Endothelial cell (in vitro differentiated cells): ENCODE data around the gene ZNF335. TPM values are rescaled to one million over a fixed set of nuclear protein-coding genes. Genes with fewer than 3 reads are reported as not detected.

Experiments used
- DNase-seq: peaks from one replicate; pipeline ENCODE4 v3.0.0; 2021; ENCODE audit warnings: low spot score
- H3K27ac Mint-ChIP-seq: one replicate; pipeline ENCODE4 v1.8.0; 2021; ENCODE audit warnings: mixed read lengths, inconsistent platforms; ENCODE audit not compliant: unreplicated experiment
- H3K27me3 Mint-ChIP-seq: one replicate; pipeline ENCODE4 v1.8.0; 2021; ENCODE audit warnings: mild to moderate bottlenecking, moderate library complexity, mixed read lengths, inconsistent platforms; ENCODE audit not compliant: unreplicated experiment
- H3K36me3 Mint-ChIP-seq: one replicate; pipeline ENCODE4 v1.8.0; 2021; ENCODE audit warnings: mild to moderate bottlenecking, low read depth, mixed read lengths, inconsistent platforms; ENCODE audit not compliant: unreplicated experiment
- H3K4me1 Mint-ChIP-seq: one replicate; pipeline ENCODE4 v1.8.0; 2021; ENCODE audit warnings: mild to moderate bottlenecking, mixed read lengths, inconsistent platforms; ENCODE audit not compliant: unreplicated experiment
- H3K4me3 Mint-ChIP-seq: one replicate; pipeline ENCODE4 v1.8.0; 2021; ENCODE audit warnings: mild to moderate bottlenecking, mixed read lengths, inconsistent platforms; ENCODE audit not compliant: unreplicated experiment
- H3K9me3 Mint-ChIP-seq: one replicate; pipeline ENCODE4 v1.8.0; 2021; ENCODE audit warnings: mixed read lengths, inconsistent platforms; ENCODE audit not compliant: unreplicated experiment
- total RNA-seq: library from RNA; stranded (reverse); fragmentation: NEBNext Ultra II Directional; extraction: Animal tissue kit (Norgen Biotek cat#: 25700); gene quantifications from one replicate; pipeline ENCODE4 v1.2.1, GENCODE V29; 2021; ENCODE audit not compliant: unreplicated experiment
- TF ChIP-seq, protein P1 (sequence below): fragments of 200-600 bp; sonication (generic); IDR thresholded peaks from one replicate; pipeline ENCODE4 v1.5.0; 2021; ENCODE audit warnings: antibody characterized with exemption; ENCODE audit not compliant: unreplicated experiment

Gene ZNF335
- total RNA-seq, 1 donor from 2014 or later: 22.9 TPM

DNA sequence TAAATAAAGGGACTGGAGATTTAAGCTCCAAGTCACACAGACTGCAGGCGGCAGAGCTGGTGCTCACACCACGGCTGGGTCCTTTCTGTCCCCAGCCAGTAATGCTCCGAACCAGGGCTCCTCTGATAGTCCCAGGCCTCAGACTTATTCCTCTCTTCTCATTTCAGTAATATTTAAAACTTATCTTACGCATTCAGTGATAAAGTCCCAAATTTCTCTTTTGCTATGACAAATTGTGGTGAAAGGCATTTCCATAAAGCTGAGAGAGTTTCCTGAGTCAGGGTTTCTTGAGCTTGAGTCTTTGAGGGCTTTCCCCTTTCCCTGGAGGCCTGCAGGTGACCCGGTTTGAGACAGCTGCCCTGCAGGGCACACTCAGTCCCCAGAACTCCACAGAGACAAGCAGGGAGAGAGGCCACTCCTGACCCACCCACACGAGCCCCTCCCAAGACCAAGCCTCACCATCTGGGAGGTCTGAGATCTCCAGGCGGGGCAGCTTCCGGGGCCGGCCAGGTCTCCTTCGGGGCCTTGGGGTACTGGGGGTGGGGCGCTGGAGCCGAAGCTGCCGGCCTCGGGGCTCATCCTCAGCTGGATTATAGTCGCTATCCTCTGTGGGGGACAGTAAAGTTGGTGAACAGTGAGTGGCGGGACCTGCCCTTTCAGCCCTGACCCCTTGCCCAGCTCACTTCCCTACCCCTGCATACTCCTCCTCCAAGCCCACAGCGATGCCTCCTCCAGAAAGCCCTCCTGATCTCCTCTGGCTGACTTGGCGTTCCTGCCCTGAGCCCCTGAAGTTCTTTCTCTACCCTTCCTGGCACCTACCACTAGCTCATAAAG, 6.6 kb downstream of the ZNF335 start:
- Mint-ChIP-seq H3K4me3 (peak overlapping the region; percentile 56), H3K27me3 (no peaks in the 10 kb centered on the region), H3K27ac (no peak overlapping the region), H3K36me3 (peaks cover 35% of the 10 kb centered on the region), H3K4me1 (peaks cover 6% of the 10 kb centered on the region), H3K9me3 (no peaks in the 10 kb centered on the region)
- DNase-seq: no peak
- TF ChIP-seq, protein P1, sequence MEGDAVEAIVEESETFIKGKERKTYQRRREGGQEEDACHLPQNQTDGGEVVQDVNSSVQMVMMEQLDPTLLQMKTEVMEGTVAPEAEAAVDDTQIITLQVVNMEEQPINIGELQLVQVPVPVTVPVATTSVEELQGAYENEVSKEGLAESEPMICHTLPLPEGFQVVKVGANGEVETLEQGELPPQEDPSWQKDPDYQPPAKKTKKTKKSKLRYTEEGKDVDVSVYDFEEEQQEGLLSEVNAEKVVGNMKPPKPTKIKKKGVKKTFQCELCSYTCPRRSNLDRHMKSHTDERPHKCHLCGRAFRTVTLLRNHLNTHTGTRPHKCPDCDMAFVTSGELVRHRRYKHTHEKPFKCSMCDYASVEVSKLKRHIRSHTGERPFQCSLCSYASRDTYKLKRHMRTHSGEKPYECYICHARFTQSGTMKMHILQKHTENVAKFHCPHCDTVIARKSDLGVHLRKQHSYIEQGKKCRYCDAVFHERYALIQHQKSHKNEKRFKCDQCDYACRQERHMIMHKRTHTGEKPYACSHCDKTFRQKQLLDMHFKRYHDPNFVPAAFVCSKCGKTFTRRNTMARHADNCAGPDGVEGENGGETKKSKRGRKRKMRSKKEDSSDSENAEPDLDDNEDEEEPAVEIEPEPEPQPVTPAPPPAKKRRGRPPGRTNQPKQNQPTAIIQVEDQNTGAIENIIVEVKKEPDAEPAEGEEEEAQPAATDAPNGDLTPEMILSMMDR: no peak

- no peak overlapping the region for H3K4me3 Mint-ChIP-seq
- H3K36me3 Mint-ChIP-seq: peaks cover 43% of the 10 kb centered on the region
Observed at GRCh38 chr20:45964006-45964400, 8.0 kb downstream of the ZNF335 start.

DNA sequence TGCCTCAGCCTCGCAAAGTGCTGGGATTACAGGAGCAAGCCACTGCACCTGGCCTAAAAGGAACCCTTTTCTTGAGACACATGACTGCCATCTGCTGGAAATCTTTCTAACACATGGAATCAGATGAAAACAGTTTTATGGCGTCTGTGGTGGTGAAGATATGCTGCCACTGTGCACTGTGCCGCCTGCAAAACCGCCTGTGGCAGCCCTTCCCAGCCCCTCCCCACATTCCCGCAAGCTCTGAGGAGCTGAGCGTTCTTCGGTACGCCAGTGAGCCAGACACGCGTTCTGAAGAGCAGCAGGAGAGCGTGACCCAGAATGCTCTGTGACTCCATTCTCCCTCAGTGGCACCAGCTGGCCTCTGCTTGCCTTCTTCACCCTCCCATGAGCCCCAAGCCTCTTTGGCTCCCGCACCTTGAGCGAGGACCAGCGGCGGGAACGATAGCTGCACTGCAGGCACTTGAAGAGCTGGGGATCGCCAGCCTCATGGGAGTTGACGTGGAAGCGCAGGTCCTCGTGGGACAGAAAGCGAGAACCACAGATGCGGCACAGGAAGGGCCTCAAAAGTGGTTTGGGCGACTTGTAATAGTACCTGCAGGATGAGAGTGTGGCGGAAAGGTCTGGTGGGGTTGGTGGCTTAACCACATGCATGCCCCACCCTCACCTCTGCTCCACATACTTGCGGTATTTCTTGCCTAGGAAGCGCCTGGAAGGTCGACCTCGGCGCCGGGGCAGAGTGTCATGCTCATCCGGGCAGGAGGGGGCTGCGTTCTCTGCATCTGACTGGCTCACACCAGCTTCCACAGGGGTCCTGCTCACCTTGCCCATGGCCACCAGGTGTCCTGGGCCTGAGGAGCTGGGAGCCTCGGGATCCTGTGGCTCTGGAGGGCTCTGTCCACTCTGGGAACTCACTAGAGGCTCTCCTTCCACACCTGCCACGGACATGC, 8.7 kb downstream of the ZNF335 start:
- Mint-ChIP-seq H3K36me3 (peaks cover 49% of the 10 kb centered on the region), H3K9me3 (no peaks in the 10 kb centered on the region), H3K27me3 (peaks cover 1% of the 10 kb centered on the region), H3K4me1 (no peaks in the 10 kb centered on the region), H3K27ac (no peak overlapping the region), H3K4me3 (no peak overlapping the region)
- DNase-seq: no peak
- TF ChIP-seq, protein P1: no peak

More at GRCh38 chr20:45964006-45964400, 8.0 kb downstream of the ZNF335 start:
- Mint-ChIP-seq H3K4me1 (no peaks in the 10 kb centered on the region), H3K27ac (no peak overlapping the region), H3K9me3 (no peaks in the 10 kb centered on the region), H3K27me3 (no peaks in the 10 kb centered on the region)
- no peak for DNase-seq
- TF ChIP-seq, protein P1: no peak

- Mint-ChIP-seq H3K27ac (no peak overlapping the region), H3K9me3 (no peaks in the 10 kb centered on the region)
- TF ChIP-seq, protein P1: no peak
Observed at GRCh38 chr20:45962031-45962755, 9.8 kb downstream of the ZNF335 start.

More at GRCh38 chr20:45962031-45962755, 9.8 kb downstream of the ZNF335 start:
- Mint-ChIP-seq H3K36me3 (peaks cover 49% of the 10 kb centered on the region), H3K4me3 (no peak overlapping the region), H3K27me3 (peaks cover 1% of the 10 kb centered on the region), H3K4me1 (no peaks in the 10 kb centered on the region)
- no peak for DNase-seq
